Activated naive CD4-positive, alpha-beta T cell treated with anti-CD3 and anti-CD28 coated beads, Interleukin-2, amount 50 U/mL, for 72 hours (primary cell): Measurements from ENCODE around the gene GPR161. TPM values are rescaled to one million over a fixed set of nuclear protein-coding genes. Genes with fewer than 3 reads are reported as not detected.
A peak's percentile ranks its signal among the peaks of the same experiment; 100 is the strongest.
"Not testable (repeated sequence)": the region's sequence is repeated elsewhere in the genome, so short reads cannot be mapped to it uniquely, and the experiment has no call there.

Source experiments
- ATAC-seq, 2 donors: fragments of 150-1000 bp; cut with Tn5 transposase; 2 replicates each; pipeline ENCODE4 v1.10.0; 2021; ENCODE audit warnings: mild to moderate bottlenecking in 2 of 2, moderate library complexity in 2 of 2
- DNase-seq, 2 donors: peaks; one replicate each; pipeline ENCODE4 v3.0.0; 2021 to 2022; ENCODE audit warnings: low spot score in 2 of 2
- H3K27ac Mint-ChIP-seq, 2 donors: one replicate each; pipeline ENCODE4 v1.8.0; 2022; ENCODE audit warnings: mild to moderate bottlenecking in 2 of 2, mixed read lengths in 2 of 2
- H3K36me3 Mint-ChIP-seq, 2 donors: one replicate each; pipeline ENCODE4 v1.8.0; 2022; ENCODE audit warnings: mixed read lengths in 2 of 2
- H3K9me3 Mint-ChIP-seq, 2 donors: one replicate each; pipeline ENCODE4 v1.8.0; 2022; ENCODE audit warnings: mixed read lengths in 2 of 2
- total RNA-seq, 2 donors: library from RNA; stranded (reverse); gene quantifications; one replicate each; pipeline ENCODE4 v1.2.3, GENCODE V29; 2022

GPR161 gene
- total RNA-seq, 2 donors from 2014 or later: 0.34 to 0.53 TPM

DNA sequence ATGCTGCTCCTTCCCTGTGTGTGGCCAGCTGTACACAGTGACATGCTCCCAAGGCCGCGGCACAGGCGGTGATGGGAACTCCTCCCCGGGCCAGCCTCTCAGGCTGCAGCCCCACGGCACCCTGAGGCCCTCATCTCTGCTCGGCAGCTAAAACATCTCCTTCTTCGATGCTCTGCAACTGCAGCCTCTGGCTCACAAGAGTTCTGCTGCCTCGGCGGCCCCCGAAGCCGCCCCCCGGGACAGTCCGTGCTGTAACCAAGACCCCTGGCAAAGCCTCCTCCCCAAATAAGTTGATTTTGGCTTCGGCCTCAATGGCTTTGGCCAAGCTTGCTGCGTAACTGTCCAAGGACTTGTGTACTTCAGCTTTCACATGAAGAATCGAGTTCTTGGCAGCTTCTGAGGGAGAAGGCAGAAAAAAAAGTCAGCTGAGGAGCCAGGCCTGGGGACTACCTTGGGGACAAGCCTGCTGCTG is 51.3 kb downstream of the GPR161 start:
- peak overlapping the region in 1 of 2 donors; percentile 23 for H3K27ac Mint-ChIP-seq
- ATAC-seq: no peak
- H3K36me3 Mint-ChIP-seq: no peaks in the 10 kb centered on the region
- no peaks in the 10 kb centered on the region for H3K9me3 Mint-ChIP-seq
- peak in 1 of 2 donors; percentile 34 for DNase-seq

DNA sequence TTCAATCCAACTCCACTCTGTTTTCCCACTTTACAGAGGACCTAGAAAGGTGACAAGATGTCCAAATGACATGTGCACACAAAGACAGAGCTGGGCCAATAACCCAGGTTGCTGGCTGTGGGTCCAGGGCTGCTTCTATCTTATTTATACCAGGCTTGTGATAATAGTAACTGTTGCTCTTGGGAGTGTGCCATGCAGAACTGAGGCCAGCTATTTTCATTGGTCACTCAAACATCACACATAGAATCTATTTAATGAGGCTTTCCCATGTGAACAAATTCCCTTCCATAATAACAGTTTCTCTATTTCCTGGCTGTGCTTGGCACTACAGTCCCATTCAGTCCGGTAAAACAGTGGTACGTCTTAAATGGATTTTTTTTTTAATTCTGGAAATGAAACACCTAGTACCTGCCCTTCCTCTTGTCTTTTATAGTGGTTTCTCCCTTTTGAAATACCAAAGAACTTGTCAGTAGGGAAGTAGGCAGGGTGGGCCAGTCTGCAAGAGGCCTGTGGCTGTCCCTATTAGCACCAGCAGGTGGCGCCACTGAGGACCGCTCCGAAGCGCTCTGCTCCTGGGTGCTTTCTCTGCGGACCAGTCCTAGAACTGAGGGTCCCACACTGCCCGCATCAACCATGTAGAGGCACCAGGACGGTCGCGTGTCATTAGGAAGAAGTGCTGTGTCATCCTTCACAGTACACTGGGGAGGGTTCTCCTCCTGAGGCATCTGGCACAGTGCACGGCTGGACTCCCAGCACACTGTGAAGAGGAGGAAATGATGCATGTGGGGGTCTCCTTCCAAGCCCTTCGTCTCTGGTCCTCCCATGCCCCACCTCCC is 52.1 kb downstream of the GPR161 start:
- peak overlapping the region in 1 of 2 donors; percentile 23 for H3K27ac Mint-ChIP-seq

GRCh38 chr1:168083456-168084325 is 53.0 kb downstream of the GPR161 start:
- DNase-seq (no peak), ATAC-seq (no peak)
- H3K36me3 Mint-ChIP-seq: no peaks in the 10 kb centered on the region
- H3K9me3 Mint-ChIP-seq: no peaks in the 10 kb centered on the region
- H3K27ac Mint-ChIP-seq: no peak overlapping the region

More for the DNA sequence above, 52.1 kb downstream of the GPR161 start:
- Mint-ChIP-seq H3K36me3 (no peaks in the 10 kb centered on the region), H3K9me3 (no peaks in the 10 kb centered on the region)
- peak; percentile 73 to 75 for ATAC-seq
- peak; percentile 65 to 73 for DNase-seq

DNA sequence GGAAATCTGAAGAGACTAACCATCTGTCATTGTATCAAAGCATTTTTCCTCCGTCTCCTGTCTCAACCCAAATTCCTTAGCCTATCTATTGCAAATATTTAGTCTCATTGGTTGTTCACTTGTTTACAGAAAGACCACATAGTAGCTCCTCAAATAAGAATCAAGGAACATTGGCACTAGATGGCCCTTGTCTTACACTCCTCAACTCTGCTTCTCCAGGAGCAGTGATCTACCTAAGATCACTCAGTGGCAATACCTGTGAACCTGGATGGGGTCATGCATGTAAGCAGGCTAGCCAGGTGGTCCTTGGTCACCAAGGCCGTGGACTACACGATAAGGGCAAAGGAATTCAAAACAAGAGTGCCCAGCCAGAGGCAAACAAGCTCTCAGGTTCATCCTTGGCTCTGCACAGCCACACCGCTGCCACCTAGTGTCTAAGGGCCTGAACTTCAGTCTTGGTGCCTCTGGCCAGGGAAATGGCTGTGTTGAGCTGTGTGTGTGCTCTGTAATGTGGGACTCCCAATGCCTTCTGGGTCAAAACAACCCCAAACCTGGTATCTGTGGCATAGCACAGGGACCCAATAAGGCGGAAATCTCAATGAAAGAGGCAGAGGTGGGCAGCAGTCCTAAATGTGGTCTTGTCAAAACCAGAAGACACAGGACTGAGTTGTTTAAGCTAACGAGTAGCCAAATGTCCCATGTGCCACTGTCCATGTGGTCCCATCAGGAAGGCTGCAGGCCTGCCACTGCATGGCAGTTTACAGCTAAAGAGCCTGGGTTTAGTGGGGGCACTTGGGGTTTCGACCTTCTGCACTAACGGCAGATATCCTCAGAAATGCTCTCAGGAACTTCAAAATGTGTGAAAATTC is 54.5 kb downstream of the GPR161 start:
- Mint-ChIP-seq H3K36me3 (no peaks in the 10 kb centered on the region), H3K27ac (peak overlapping the region in 1 of 2 donors; percentile 6), H3K9me3 (no peaks in the 10 kb centered on the region)
- peak; percentile 64 to 76 for DNase-seq
- peak; percentile 77 to 80 for ATAC-seq

GRCh38 chr1:168081373-168082007 is 55.2 kb downstream of the GPR161 start:
- DNase-seq (peak in 1 of 2 donors; percentile 35), ATAC-seq (peak in 1 of 2 donors; percentile 25)
- Mint-ChIP-seq H3K36me3 (no peaks in the 10 kb centered on the region), H3K9me3 (no peaks in the 10 kb centered on the region), H3K27ac (peak overlapping the region in 1 of 2 donors; percentile 6)

DNA sequence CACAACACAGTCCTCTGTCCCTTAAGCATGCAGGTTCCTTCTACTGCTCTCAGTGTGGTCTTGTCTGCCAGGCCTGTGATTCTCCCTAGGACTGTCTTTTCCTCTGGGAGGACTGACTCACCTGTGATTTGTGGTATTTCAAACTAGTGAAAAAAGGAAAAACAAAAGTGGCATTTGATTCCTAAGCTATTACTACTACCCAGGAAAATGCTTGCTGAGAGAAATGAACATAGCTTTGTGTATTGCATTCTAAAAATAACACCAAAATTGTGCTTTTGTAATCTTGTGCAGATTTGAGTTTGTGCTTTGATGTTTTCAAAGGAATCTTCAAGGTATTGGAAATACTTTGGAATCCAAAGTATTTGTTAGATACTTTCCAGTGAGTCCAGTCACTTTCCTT is 57.0 kb downstream of the GPR161 start:
- Mint-ChIP-seq H3K9me3 (no peaks in the 10 kb centered on the region), H3K27ac (no peak overlapping the region), H3K36me3 (no peaks in the 10 kb centered on the region)
- no peak for ATAC-seq
- no peak for DNase-seq

DNA sequence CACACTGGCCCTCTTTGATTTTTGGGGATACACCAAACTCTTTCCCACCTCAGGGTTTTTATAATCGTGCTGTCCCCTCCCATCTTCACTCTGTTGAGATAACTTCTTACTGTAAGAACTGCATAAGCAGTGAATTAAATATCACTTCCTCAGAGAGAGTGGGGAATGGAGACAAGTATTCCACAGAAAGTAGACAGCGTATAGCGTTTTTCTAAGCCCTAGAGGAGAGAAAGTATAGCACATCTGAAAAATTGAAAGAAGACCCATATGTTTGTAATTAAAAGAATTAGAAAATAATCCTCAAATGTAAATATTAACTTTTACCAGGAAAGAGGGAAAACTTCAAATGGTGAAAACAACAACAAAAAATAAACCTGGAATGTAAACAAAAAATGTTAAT is 67.3 kb downstream of the GPR161 start:
- no peak overlapping the region for H3K27ac Mint-ChIP-seq
- H3K9me3 Mint-ChIP-seq: no peaks in the 10 kb centered on the region
- no peak for DNase-seq
- no peaks in the 10 kb centered on the region for H3K36me3 Mint-ChIP-seq
- ATAC-seq: no peak

DNA sequence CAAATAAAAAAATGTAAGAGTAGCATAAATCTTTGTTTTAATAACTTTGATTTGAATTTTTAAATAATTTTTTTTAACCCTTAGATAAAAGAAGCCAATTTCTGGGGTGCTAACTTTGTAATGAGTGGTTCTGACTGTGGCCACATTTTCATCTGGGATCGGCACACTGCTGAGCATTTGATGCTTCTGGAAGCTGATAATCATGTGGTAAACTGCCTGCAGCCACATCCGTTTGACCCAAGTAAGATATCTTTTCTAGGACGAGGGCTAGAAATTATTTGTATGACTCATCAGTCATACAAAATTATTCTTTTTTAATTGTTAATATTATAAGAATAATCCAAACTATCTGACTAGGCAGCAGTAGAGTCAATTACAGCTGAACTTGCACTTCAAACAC is 71.2 kb downstream of the GPR161 start:
- no peaks in the 10 kb centered on the region for H3K9me3 Mint-ChIP-seq
- no peaks in the 10 kb centered on the region for H3K36me3 Mint-ChIP-seq
- DNase-seq (no peak), ATAC-seq (no peak)
- no peak overlapping the region for H3K27ac Mint-ChIP-seq

DNA sequence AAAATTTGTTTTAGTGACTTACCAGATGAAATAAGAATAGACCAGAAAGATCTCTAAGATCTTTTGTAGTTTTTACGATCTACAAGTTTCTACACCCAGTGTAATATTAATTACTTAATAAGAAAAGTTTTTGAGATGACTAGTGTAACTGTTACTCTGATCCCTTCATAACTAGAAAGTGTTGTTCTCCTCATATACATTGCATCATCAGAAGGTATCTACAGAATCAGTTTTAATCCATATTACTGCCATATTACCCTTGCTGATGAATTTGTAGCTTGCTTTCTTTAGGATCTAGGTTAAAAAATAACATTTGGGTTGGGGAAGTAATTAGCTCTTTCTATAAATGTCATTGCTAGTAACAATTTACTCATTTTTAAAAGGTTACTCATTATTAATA is 72.5 kb downstream of the GPR161 start:
- ATAC-seq (no peak), DNase-seq (no peak)
- Mint-ChIP-seq H3K36me3 (no peaks in the 10 kb centered on the region), H3K9me3 (no peaks in the 10 kb centered on the region), H3K27ac (no peak overlapping the region)

GRCh38 chr1:168057921-168058320 is 78.8 kb downstream of the GPR161 start:
- no peak overlapping the region for H3K27ac Mint-ChIP-seq
- no peaks in the 10 kb centered on the region for H3K9me3 Mint-ChIP-seq
- no peaks in the 10 kb centered on the region for H3K36me3 Mint-ChIP-seq
- DNase-seq: no peak
- no peak for ATAC-seq

- ATAC-seq (no peak), DNase-seq (no peak)
- Mint-ChIP-seq H3K27ac (no peak overlapping the region), H3K9me3 (no peaks in the 10 kb centered on the region), H3K36me3 (no peaks in the 10 kb centered on the region)
Measured at GRCh38 chr1:168057355-168057754, 79.4 kb downstream of the GPR161 start.

DNA sequence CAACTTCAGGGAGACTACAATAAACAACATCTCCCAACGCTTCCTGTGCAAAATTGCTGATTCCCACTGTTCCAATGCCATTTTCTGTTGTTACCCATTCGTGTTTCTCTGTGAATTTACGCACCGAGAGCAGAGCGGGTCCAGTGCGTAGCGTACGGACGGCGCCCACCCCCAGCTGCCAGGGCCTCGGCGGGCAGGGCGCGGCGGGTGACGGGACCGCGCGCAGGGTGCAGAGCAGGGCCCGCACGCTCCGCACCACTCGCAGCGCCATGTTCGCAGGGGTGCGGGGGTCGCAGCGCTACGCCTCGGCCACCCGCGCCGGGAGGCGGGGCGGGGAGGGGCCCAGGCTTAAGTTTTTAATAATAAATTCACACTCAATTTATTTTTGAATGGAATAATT is 80.6 kb downstream of the GPR161 start:
- H3K9me3 Mint-ChIP-seq, DNase-seq, H3K27ac Mint-ChIP-seq, H3K36me3 Mint-ChIP-seq: not testable (repeated sequence)
- peak; percentile 52 to 63 for ATAC-seq

DNA sequence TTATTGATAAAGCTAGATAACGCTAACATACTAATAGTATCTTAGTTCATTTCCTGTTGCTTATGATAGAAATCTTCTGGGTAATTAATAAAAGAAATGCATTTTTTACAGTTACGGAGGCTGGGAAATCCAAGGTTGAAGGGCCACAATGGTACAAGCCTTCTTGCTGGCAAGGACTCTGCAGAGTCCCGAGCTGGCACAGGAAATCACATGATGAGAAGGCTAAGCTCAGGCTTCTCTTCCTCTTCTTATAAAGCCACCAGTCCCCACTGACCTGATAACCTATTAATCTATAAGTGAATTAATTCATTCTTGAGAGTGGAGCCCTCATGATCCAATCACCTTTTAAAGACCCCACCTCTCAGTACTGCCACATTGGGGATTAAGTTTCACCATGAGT is 82.6 kb downstream of the GPR161 start:
- H3K9me3 Mint-ChIP-seq: no peaks in the 10 kb centered on the region
- H3K36me3 Mint-ChIP-seq: no peaks in the 10 kb centered on the region
- DNase-seq (no peak), ATAC-seq (no peak)
- no peak overlapping the region for H3K27ac Mint-ChIP-seq

DNA sequence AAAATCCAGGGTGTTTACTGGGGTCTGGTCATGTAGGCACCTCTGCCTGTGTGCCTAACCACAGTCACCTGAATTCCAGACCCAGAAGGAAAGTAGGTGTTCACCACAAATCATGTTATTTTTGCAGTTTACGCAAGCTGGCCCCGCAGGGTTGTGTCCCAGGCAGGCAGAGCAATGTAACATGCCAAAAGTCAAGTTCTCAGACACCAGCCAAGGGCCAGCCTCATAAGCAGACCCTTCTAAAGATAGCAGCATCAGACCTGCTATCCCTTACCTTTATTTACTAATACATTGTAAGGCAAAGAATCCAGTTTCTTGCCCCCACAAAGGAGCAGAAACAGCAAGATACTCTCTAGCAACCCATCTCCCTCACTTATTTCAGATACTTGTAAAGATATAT is 83.0 kb downstream of the GPR161 start:
- no peak for ATAC-seq
- Mint-ChIP-seq H3K27ac (no peak overlapping the region), H3K9me3 (no peaks in the 10 kb centered on the region), H3K36me3 (no peaks in the 10 kb centered on the region)
- no peak for DNase-seq

GRCh38 chr1:168050880-168051279 is 85.8 kb downstream of the GPR161 start:
- ATAC-seq (no peak), DNase-seq (no peak)
- Mint-ChIP-seq H3K9me3 (no peaks in the 10 kb centered on the region), H3K36me3 (no peaks in the 10 kb centered on the region), H3K27ac (no peak overlapping the region)

GRCh38 chr1:168050307-168050706 is 86.4 kb downstream of the GPR161 start:
- Mint-ChIP-seq H3K9me3 (no peaks in the 10 kb centered on the region), H3K36me3 (no peaks in the 10 kb centered on the region), H3K27ac (no peak overlapping the region)
- ATAC-seq (no peak), DNase-seq (no peak)
